Left renal cortex interstitium (tissue), 4 donors: Measurements from ENCODE around the gene CFDP1. TPM values are rescaled to one million over a fixed set of nuclear protein-coding genes. Genes with fewer than 3 reads are reported as not detected.

Source experiments
- polyA plus RNA-seq, 4 donors: library from polyadenylated mRNA; unstranded; fragments of 120-200 nt; gene quantifications; one replicate each; pipeline ENCODE4 v1.2.1, GENCODE V29; 2013; ENCODE audit not compliant: insufficient read length in 4 of 4

CFDP1 gene
- polyA plus RNA-seq, 4 donors: 156 to 189 (median 173) TPM

Other genes with a start within 250 kb of the CFDP1 start
- gene CTRB2, start 226.3 kb downstream of the CFDP1 start, polyA plus RNA-seq: under 1 TPM in 2 of 4 donors, not detected in 2; 0.09 to 0.18 TPM
- gene CTRB1, start 214.5 kb downstream of the CFDP1 start, polyA plus RNA-seq: under 1 TPM in 2 of 4 donors, not detected in 2; 0.13 to 0.20 TPM
- 10 to 100 TPM; 39.3 to 78.8 (median 64.1) TPM for gene BCAR1, start 181.9 kb downstream of the CFDP1 start, polyA plus RNA-seq
- gene TMEM170A, start 31.2 kb upstream of the CFDP1 start, polyA plus RNA-seq: 10 to 100 TPM; 34.4 to 50.7 (median 37.9) TPM
- 1 to 10 TPM in 2 of 4 donors, under 1 TPM in 2; 0.88 to 1.4 (median 1.1) TPM for gene CHST6, start 61.9 kb upstream of the CFDP1 start, polyA plus RNA-seq
- 1 to 10 TPM in 1 of 4 donors, under 1 TPM in 3; 0.32 to 1.4 (median 0.41) TPM for gene CHST5, start 102.6 kb upstream of the CFDP1 start, polyA plus RNA-seq
- gene TMEM231, start 122.7 kb upstream of the CFDP1 start, polyA plus RNA-seq: 10 to 100 TPM; 20.5 to 24.1 (median 22.3) TPM
- 100 to 1,000 TPM; 159 to 200 (median 176) TPM for gene GABARAPL2, start 132.9 kb upstream of the CFDP1 start, polyA plus RNA-seq
- 10 to 100 TPM; 42.7 to 60.1 (median 56.5) TPM for gene ADAT1, start 189.8 kb upstream of the CFDP1 start, polyA plus RNA-seq
- gene KARS1, start 214.2 kb upstream of the CFDP1 start, polyA plus RNA-seq: 100 to 1,000 TPM; 126 to 151 (median 135) TPM
- 10 to 100 TPM; 79.9 to 89.7 (median 83.1) TPM for gene TERF2IP, start 214.3 kb upstream of the CFDP1 start, polyA plus RNA-seq
- under 1 TPM in 1 of 4 donors, not detected in 3; 0.46 TPM for gene CPHXL2, start 243.5 kb upstream of the CFDP1 start, polyA plus RNA-seq